AML-193 (cell line): ENCODE results near the gene ATP6V0A1.

Source experiments
- DNase-seq, 2 experiments: peaks; one replicate each; lab custom pipeline; 2025; lab: John Stamatoyannopoulos, UW

Gene ATP6V0A1

DNA sequence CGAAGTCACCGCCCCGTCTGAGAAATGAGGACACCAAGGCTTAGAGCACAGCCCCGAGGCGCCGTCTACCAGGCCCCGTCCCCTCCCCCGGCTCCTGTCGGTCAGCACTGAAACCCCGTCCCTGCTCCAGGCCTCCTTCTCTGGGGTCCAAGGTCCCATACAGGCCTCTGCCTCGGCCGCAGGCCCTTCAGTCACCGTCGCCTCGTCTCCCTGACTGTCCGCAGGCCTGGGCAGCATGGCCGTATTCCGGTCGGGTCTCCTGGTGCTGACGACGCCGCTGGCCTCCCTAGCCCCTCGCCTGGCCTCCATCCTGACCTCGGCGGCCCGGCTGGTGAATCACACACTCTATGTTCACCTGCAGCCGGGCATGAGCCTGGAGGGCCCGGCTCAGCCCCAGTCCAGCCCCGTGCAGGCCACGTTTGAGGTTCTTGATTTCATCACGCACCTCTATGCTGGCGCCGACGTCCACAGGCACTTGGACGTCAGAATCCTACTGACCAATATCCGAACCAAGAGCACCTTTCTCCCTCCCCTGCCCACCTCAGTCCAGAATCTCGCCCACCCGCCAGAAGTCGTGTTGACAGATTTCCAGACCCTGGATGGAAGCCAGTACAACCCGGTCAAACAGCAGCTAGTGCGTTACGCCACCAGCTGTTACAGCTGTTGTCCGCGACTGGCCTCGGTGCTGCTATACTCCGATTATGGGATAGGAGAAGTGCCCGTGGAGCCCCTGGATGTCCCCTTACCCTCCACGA is 103.9 kb downstream of the ATP6V0A1 start:
- DNase-seq: no peak

DNA sequence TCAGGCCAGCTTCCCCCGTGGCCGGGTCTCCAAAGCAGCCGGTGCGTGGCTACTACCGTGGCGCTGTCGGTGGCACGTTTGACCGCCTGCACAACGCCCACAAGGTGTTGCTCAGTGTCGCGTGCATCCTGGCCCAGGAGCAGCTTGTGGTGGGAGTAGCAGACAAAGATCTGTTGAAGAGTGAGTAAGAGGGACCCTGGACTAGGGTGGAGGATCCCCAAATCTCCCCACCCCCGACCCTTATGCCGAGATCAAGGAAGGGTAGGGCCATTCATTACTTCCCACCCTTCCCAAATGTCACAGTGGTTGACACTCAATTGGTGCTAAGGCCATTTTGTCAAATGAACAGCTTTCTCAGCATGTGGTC is 104.4 kb downstream of the ATP6V0A1 start:
- DNase-seq: no peak

DNA sequence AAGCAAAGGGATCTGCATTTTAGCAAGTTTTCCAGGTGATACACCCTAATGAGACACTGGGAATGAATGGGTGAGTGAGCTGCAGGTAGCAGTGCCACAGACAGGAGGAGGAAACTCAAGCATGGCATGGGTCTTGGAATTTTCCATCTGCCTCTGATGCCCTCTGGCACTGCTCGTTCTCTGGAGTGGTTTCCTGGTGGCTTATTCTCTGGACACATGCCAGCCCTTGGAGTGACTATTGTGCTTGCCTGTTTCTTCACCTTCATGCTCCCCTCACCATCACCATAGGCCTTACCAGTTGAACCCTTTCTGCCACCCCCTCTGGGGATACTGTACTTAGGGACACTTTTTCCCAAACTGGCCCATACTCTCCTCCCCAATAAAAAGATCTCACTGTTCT is 104.9 kb downstream of the ATP6V0A1 start:
- no peak for DNase-seq

DNA sequence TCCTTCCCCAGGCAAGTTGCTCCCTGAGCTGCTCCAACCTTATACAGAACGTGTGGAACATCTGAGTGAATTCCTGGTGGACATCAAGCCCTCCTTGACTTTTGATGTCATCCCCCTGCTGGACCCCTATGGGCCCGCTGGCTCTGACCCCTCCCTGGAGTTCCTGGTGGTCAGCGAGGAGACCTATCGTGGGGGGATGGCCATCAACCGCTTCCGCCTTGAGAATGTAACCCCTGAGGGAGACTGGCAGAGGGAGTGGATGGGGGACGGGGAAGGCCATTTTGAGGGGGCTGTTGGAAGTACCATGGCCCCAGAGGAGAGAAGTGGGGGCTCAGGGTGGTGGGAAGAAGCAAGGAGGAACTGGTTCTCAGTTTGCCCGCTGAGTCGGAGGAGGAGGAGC is 105.3 kb downstream of the ATP6V0A1 start:
- DNase-seq: no peak

DNA sequence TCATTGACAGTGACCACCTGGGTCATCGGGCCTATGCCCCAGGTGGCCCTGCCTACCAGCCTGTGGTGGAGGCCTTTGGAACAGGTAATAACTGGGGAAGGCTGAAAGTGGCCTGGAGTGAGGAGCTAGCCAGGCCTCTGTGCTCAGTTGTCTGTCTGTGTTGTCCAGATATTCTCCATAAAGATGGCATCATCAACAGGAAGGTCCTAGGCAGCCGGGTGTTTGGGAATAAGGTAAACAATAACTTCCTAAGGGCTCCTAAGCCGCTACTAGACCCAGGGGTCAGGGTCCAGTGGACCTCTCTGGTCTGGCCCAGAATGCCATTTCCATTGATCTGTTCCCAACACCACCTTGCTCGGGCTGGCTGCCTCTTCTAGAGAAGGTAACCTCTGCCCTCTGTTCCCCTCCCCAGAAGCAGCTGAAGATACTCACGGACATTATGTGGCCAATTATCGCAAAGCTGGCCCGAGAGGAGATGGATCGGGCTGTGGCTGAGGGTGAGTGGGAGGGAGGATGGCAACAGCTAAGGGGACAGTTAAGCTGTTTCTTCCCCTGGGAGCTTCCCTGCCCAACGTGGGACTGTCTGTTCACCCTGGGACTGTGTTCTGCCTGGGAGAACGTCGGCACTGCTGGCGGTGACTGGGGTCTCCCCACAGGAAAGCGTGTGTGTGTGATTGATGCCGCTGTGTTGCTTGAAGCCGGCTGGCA is 106.3 kb downstream of the ATP6V0A1 start:
- no peak for DNase-seq

DNA sequence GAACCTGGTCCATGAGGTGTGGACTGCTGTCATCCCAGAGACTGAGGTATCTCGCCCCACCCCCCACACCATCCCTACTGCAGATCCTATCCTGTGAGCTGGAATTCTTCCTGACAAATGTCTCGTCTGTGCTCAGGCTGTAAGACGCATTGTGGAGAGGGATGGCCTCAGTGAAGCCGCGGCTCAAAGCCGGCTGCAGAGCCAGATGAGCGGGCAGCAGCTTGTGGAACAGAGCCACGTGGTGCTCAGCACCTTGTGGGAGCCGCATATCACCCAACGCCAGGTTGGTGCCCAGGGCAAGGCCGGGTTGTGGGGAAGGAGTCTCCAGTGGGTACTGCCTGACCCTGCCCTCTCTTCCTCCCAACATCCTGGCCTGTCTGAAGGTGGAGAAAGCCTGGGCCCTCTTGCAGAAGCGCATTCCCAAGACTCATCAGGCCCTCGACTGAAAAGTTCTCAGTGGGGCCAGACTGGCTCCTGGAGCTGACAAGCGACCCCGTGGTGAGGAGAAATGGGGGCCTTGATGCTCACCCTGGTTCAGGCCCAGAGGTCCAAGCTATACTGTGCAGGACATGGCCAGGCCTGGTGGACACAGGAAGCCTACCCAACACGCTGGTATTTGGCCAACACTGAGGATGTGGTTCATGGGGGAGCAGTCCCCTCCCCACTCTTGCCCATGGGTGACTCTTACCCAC is 107.0 kb downstream of the ATP6V0A1 start:
- no peak for DNase-seq

DNA sequence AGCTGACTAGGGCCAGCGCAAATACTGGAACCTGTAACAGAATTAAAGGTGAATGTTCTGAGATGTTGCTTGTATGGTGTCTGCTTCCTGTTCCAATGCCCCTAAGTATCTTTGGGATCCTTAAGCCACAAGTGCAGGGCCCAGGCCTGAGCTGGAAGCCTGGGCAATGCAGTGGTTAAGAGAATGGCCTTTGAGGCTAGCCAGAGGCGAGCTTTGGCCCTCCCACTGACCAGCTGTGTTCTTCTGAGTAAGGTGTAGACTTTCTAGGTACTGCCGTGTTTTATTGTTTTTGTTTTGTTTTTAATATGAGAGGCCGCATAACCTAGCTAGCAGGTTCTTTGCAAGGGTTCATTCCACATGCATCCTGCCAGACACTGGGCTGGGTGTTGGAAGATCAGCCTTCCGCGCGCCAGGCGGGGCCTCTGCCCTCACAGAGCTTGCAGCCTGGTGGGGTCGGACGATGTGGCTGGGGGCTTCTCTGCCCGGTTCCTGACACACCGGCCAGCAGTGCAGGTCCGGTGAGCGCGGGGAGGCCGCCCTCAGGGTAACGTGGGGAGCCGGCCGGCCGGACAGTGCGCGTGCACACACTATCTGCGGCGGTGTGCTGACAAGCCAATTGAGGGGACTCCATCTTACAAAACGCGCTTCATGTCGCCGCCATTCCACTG is 107.7 kb downstream of the ATP6V0A1 start:
- no peak for DNase-seq

DNA sequence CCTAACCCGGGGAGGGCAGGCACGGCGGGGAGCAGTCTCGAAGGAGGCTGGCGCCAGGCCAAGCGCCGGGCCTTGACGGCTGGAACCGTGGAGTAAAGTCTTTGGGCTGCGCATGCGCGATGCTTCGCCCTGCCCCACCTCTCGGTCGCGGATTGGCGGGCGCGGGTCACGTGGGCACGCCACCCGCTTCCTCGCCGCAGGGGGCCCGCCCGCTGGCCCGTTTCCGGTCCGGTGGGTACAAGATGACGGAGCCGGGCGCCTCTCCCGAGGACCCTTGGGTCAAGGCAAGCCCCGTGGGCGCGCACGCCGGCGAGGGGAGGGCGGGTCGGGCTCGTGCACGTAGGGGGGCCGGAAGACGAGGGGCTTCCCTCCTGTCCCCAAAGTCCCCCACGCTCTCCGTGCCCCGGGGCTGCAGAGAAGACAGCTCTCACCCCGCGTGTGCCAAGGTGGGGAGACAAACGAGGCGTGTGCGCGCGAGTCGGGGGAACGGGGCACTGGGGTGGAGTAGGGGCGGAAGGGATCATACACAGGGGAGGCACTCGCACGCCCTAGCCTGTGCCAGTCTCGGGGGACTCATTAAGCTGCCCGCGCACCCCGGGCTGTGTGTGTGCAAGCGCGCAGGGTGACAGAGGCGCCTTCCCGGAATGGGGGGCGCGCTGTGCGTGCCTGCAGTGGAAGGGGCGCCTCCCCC is 108.3 kb downstream of the ATP6V0A1 start, which contains the start of gene MLX:
Gene MLX, plus strand, starts transcription at position 218 of the 691 bp plus-strand sequence. Its CDS starts 25 bp downstream, at position 243.
- DNase-seq: peak; percentile 88 to 89

DNA sequence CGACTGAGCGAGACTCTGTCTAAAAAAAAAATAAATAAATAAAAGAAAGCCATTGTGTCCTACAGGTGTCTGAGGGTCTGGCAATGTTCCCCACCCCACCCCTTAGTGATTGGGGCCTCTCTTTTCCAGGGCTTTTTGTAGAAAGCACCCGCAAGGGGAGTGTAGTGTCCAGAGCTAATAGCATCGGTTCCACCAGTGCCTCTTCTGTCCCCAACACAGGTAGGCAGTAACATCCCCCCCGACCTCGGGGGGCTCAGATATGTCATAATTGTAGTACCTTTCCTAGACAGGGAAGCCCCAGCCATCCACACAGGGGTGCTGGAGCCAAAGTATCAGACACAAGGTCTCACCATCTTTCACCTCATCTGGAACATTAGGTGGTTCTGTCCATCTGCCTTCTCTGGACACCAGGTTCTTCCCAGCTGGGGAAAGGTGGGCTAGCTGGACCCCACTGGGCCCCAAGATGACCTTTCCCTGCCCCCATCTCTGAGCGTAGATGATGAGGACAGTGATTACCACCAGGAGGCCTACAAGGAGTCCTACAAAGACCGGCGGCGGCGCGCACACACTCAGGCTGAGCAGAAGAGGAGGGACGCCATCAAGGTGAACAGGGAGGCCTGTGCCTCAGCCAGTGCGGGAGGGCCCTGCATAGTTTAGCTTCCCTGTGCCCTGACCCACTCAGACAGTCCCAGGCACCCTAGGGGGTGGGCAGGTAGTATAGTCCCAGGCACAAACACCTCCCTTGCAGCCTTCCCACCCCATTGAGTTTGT is 109.8 kb downstream of the ATP6V0A1 start:
- no peak for DNase-seq

DNA sequence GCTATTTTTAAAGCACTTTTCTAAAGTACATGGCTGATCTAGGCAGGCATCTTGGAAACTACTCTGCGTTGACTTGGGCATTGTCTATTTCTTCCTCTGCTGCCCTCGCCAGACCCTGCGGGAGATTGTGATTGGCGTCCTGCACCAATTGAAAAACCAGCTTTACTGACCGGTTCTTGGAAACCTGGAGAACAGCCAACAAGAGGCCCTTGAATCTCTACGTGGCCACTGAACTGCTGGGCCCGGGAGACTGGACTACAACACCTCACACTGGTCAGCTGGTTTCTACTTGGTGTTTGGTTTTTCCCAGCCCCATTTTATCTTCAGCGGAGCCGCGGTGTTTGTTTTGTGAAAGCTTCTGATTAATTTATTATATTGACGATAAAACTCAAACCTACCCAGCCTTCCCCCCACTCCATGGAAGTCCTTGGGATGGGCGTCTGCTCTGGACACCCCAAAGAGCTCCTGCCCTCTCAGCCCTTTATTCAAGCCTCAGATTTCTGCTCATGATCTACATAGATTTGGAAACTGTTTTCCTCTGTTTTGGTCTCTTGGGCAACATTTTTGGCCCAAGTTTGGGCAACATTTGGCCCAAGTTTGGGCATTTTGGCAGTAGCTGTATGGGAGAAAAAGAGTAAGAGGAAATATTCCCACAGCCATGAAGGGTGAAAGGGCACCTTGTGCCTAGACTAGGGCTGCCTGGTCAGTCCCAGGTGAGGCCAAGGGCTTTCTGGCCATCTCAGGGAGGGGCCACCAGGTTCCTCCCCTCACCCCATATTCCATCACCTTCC is 113.0 kb downstream of the ATP6V0A1 start:
- DNase-seq: no peak
